ENCODE results near the gene CALML3.

CALML3 gene

GRCh38 chr10:5534880-5535856 is 10.4 kb downstream of the CALML3 start:
- H3K36me3 Mint-ChIP-seq = no peaks in the 10 kb centered on the region
- H3K4me1 Mint-ChIP-seq = no peaks in the 10 kb centered on the region
- ATAC-seq (no peak), DNase-seq (ENCODE audit: low spot score in 2 of 2) (no peak)
- H3K4me3 Mint-ChIP-seq = no peak overlapping the region
- H3K9me3 Mint-ChIP-seq = no peaks in the 10 kb centered on the region
- H3K27ac Mint-ChIP-seq = no peak overlapping the region

DNA sequence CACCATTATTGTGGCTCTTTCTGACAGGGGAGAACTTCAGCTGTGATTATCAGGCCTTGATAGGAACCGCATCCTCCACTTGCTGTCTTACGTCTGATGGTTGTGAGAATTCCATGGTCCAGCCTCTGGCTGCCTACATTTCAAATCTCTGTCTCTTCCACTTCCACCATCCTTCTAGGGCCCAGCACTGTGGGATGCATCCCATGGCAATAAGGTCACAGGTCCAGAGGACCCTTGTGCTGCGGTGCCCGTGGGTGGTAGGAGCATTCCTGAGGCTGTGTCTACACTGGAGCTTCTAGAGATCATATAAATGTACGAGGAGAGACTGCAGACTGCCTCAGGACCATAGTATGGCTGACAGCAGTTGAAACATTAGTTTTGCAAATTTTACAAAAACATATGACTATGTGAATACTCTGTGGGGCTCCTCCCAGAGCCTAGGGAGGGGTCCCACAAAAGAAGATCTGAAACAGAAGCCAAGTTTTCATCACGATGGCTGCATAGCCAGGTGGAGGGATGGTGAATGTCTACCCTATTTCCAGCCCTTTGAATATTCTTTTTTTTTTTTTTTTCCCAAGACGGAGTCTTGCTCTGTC is 11.8 kb downstream of the CALML3 start:
- Mint-ChIP-seq H3K9me3 (no peaks in the 10 kb centered on the region), H3K27ac (no peak overlapping the region), H3K36me3 (no peaks in the 10 kb centered on the region), H3K4me3 (no peak overlapping the region), H3K4me1 (no peaks in the 10 kb centered on the region)
- ATAC-seq (no peak), DNase-seq (ENCODE audit: low spot score in 2 of 2) (no peak)

GRCh38 chr10:5537684-5538083 is 12.9 kb downstream of the CALML3 start:
- Mint-ChIP-seq H3K4me1 (no peaks in the 10 kb centered on the region), H3K27ac (no peak overlapping the region), H3K9me3 (peaks cover 6% of the 10 kb centered on the region), H3K36me3 (no peaks in the 10 kb centered on the region), H3K4me3 (no peak overlapping the region)
- DNase-seq (ENCODE audit: low spot score in 2 of 2) (no peak), ATAC-seq (no peak)

GRCh38 chr10:5538446-5538845 is 13.7 kb downstream of the CALML3 start:
- Mint-ChIP-seq H3K9me3 (peaks cover 6% of the 10 kb centered on the region), H3K4me1 (no peaks in the 10 kb centered on the region), H3K4me3 (no peak overlapping the region), H3K27ac (no peak overlapping the region), H3K36me3 (no peaks in the 10 kb centered on the region)
- DNase-seq (ENCODE audit: low spot score in 2 of 2) = no peak
- no peak for ATAC-seq

GRCh38 chr10:5538892-5539651 is 14.3 kb downstream of the CALML3 start:
- Mint-ChIP-seq H3K27ac (no peak overlapping the region), H3K4me3 (no peak overlapping the region), H3K4me1 (no peaks in the 10 kb centered on the region), H3K36me3 (no peaks in the 10 kb centered on the region), H3K9me3 (peaks cover 6% of the 10 kb centered on the region)
- ATAC-seq (no peak), DNase-seq (ENCODE audit: low spot score in 2 of 2) (no peak)

DNA sequence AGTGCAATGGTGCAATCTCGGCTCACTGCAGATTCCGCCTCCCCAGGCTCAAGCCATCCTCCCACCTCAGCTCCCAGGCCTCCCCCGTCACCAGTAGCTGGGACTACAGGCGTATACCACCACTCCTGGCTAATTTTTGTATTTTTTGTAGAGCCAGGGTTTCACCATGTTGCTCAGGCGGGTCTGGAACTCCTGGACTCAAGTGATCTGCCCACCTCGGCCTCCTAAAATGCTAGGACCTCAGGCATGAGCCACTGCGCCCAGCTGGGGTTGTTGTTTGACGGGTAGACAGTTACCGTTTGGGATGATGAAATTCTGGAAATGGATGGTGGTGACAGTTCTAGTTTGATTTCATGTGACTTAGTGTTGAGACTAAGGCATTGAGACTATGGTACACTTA is 15.3 kb downstream of the CALML3 start:
- Mint-ChIP-seq H3K27ac (no peak overlapping the region), H3K4me3 (no peak overlapping the region), H3K36me3 (no peaks in the 10 kb centered on the region), H3K4me1 (no peaks in the 10 kb centered on the region), H3K9me3 (peaks cover 6% of the 10 kb centered on the region)
- ATAC-seq = no peak
- DNase-seq (ENCODE audit: low spot score in 2 of 2) = no peak

DNA sequence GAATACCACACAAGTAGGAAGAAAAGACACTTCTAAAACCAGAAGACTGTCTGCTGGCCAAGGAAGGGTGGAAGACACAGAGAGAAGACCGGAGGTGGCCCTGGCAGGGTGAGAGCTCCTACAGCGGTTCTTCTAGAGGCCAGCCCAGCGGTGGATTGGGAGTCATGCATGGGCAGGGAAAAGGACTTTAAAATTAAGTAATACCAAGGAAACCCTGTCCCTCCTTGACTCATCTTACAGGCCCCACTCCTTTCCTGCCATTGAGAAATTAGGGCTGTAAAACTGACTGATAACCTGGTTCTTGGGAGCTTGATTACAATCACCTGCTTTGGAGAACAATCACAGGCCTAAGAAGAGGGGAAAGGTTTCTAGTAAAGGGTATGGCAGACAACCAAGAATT is 16.1 kb downstream of the CALML3 start:
- Mint-ChIP-seq H3K27ac (no peak overlapping the region), H3K4me1 (no peaks in the 10 kb centered on the region), H3K4me3 (no peak overlapping the region), H3K36me3 (no peaks in the 10 kb centered on the region), H3K9me3 (peaks cover 6% of the 10 kb centered on the region)
- DNase-seq (ENCODE audit: low spot score in 2 of 2) (no peak), ATAC-seq (no peak)

GRCh38 chr10:5542100-5542499 is 17.3 kb downstream of the CALML3 start:
- ATAC-seq = no peak
- no peak for DNase-seq (ENCODE audit: low spot score in 2 of 2)
- H3K27ac Mint-ChIP-seq = no peak overlapping the region
- peaks cover 6% of the 10 kb centered on the region for H3K9me3 Mint-ChIP-seq
- no peaks in the 10 kb centered on the region for H3K4me1 Mint-ChIP-seq
- no peaks in the 10 kb centered on the region for H3K36me3 Mint-ChIP-seq
- H3K4me3 Mint-ChIP-seq = no peak overlapping the region

- ATAC-seq (no peak), DNase-seq (ENCODE audit: low spot score in 2 of 2) (no peak)
- H3K36me3 Mint-ChIP-seq = no peaks in the 10 kb centered on the region
- H3K9me3 Mint-ChIP-seq = peaks cover 6% of the 10 kb centered on the region
- H3K4me3 Mint-ChIP-seq = no peak overlapping the region
- no peaks in the 10 kb centered on the region for H3K4me1 Mint-ChIP-seq
- no peak overlapping the region for H3K27ac Mint-ChIP-seq
Measured at GRCh38 chr10:5543623-5544022, 18.9 kb downstream of the CALML3 start.

DNA sequence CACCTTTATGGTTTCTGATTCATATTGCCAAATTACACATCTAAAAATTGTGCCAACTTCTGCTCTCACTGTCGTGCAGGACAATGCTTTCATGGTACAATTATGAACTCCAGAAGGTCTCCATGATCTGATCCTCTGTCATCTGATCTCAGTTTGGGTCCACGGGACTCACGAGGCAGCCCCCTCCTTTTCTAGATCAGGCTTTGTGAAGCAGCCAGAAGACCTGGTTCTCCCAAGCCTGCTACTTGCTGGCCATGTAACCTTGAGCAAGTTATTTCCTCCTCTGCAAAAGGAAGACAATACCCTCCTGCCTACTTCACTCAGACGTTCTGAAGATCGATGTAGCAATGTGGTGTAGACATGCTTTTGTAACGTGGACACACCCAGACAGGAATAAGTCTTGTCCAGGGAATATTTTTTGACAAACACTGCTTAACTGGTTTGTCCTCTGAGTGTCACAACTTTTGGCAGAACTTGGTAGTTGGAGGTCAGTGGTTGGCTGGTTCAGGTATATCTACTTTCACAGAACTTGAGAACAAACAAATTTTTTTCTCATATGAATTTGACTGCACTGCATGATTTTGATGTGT is 19.6 kb downstream of the CALML3 start:
- no peaks in the 10 kb centered on the region for H3K4me1 Mint-ChIP-seq
- H3K27ac Mint-ChIP-seq = no peak overlapping the region
- peaks cover 6% of the 10 kb centered on the region for H3K9me3 Mint-ChIP-seq
- DNase-seq (ENCODE audit: low spot score in 2 of 2) (no peak), ATAC-seq (no peak)
- no peaks in the 10 kb centered on the region for H3K36me3 Mint-ChIP-seq
- H3K4me3 Mint-ChIP-seq = no peak overlapping the region

- Mint-ChIP-seq H3K27ac (no peak overlapping the region), H3K4me3 (no peak overlapping the region), H3K36me3 (no peaks in the 10 kb centered on the region), H3K4me1 (no peaks in the 10 kb centered on the region), H3K9me3 (peaks cover 6% of the 10 kb centered on the region)
- DNase-seq (ENCODE audit: low spot score in 2 of 2) = no peak
- no peak for ATAC-seq
Measured at GRCh38 chr10:5545011-5545410, 20.2 kb downstream of the CALML3 start.

DNA sequence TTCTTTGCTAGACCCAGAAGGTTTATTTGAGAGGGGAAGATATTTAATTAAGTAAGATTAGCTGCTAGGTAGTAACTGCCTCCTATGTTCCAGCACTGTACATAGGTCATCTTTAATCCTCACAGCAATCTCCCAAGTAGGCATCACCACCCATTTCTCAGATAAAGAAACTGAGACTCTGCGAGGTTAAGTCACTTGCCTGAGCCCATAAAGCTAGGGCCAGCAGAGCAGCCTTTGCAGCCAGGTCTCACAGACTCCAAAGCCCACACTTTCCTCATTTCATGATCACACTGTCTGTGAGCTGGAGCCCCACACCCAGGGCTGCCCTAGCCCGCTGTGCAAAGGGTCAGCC is 20.6 kb downstream of the CALML3 start:
- no peaks in the 10 kb centered on the region for H3K36me3 Mint-ChIP-seq
- H3K9me3 Mint-ChIP-seq = peaks cover 6% of the 10 kb centered on the region
- DNase-seq (ENCODE audit: low spot score in 2 of 2) (no peak), ATAC-seq (no peak)
- H3K4me3 Mint-ChIP-seq = no peak overlapping the region
- no peaks in the 10 kb centered on the region for H3K4me1 Mint-ChIP-seq
- no peak overlapping the region for H3K27ac Mint-ChIP-seq

DNA sequence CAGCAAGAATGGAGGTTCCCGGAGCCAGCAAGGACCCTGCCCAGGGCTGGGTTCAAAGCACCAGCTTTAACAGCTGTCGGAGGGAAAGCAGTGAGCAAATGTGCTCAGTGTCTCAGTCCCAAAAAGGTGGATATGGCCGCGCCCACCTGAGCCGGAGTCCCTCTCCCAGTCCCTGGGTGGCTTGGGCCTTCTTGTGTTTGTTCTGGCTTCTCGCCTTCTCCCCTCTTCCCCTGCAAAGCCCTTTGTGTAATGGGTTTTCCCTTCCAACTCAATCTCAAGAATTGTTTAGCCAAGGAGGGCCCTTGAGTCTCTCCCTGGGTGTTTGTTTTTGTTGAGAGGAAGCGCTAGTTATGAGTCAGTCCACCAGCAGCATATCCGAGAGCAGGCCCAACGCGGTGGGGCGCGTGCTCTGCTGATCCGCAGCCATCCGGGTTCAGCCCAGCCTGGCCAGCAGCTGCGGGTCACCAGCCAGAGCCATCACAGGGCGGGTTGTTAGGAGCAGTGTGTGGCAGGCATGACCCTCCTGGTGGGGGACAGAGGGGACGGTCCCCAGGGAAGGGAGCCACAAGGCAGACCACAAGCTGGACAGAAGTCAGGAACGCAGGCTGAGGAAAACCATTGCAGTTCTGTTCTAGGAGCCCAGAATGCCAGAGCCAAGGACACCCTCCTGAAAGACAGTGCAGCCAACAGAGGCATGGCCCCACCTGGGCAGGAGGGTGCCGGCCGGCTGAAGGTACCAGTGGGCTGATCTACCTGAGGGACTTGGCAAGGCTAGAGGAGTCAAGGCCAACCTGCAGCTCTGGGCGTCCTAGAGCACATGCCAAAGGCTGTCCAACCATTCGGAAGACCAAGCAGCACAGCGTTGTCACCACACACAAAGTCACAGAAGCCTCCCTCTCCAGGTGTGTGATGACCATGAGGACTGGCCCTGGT is 21.3 kb downstream of the CALML3 start:
- Mint-ChIP-seq H3K36me3 (no peaks in the 10 kb centered on the region), H3K4me3 (no peak overlapping the region), H3K27ac (peak overlapping the region; percentile 54), H3K4me1 (peaks cover 2% of the 10 kb centered on the region), H3K9me3 (peaks cover 6% of the 10 kb centered on the region)
- DNase-seq (ENCODE audit: low spot score in 2 of 2) = no peak
- ATAC-seq = no peak

DNA sequence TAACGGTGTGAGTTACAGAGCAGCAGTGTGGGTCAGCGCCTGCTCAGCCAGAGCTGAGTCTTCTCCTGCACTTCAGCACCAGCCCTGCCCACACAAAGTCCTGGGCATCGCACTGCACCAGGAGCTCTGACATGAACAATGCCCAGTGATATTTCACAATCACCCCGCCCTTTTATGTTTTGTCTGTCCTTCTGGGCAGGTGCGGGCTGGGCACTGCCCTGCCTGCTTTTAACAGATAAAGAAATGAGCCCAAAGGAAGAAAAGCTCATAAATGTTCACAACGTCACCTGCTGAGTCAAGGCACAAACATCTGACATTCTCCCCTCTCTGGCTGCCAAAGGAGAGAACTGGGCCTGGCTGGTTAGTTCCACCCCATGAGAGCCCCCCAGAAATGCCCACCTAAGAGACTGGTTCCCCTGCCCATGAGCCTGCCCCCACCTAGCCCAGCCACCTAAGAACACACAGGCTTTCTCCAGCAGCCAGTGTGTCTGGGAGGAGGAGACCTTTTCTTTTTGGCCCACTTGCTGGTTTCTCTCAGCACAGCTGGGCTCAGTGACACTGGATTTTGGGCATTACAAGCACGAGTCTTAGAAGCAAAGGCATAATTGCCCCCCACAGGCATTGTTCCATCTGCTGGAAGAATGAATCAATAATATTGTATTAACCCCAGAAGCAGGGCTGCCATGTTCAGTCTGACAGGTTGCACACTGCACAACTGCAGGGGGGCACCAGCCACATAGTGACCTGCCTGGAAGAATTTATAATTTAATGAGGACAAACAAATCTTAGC is 22.3 kb downstream of the CALML3 start:
- ATAC-seq (no peak), DNase-seq (ENCODE audit: low spot score in 2 of 2) (no peak)
- Mint-ChIP-seq H3K9me3 (peaks cover 3% of the 10 kb centered on the region), H3K4me1 (peaks cover 12% of the 10 kb centered on the region), H3K4me3 (no peak overlapping the region), H3K36me3 (no peaks in the 10 kb centered on the region), H3K27ac (peak overlapping the region; percentile 54)
